Gastrocnemius medialis (tissue), 4 donors: ENCODE measurements around the gene MTMR12. TPM values are rescaled to one million over a fixed set of nuclear protein-coding genes. Genes with fewer than 3 reads are reported as not detected.

ENCODE experiments used
- ATAC-seq, 2 donors: fragments of 150-250 bp; one replicate each; pipeline ENCODE4 v1.9.1; 2016
- DNase-seq, 2 donors: peaks; one replicate each; pipeline ENCODE4 v3.0.0-alpha.2; 2019
- H3K27ac ChIP-seq, 4 donors: fragments of 200-600 bp; sonication (generic); 1 replicate in 1 of 4; 2 replicates in 3 of 4; pipeline ENCODE4 v1.5.1; 2016 to 2018; ENCODE audit warnings: mild to moderate bottlenecking in 2 of 4, moderate library complexity in 1 of 4
- H3K27me3 ChIP-seq, 3 donors: fragments of 200-600 bp; sonication (generic) in 2 of 3; 1 replicate in 1 of 3; 2 replicates in 2 of 3; pipeline versions ENCODE4 v1.5.1 to v1.6.0; 2016 to 2019; ENCODE audit warnings: mild to moderate bottlenecking in 1 of 3, moderate library complexity in 1 of 3
- H3K36me3 ChIP-seq, 2 donors: fragments of 200-600 bp; sonication (generic) in 1 of 2; one replicate each; pipeline ENCODE4 v1.5.1; 2017 to 2018
- H3K4me1 ChIP-seq, 2 donors: fragments of 200-600 bp; sonication (generic) in 1 of 2; one replicate each; pipeline ENCODE4 v1.5.1; 2016 to 2017; ENCODE audit warnings: mild to moderate bottlenecking in 2 of 2
- H3K4me3 ChIP-seq, 4 donors: fragments of 200-600 bp; sonication (generic) in 3 of 4; 1 replicate in 1 of 4; 2 replicates in 3 of 4; pipeline ENCODE4 v1.5.1; 2016 to 2019; ENCODE audit warnings: mild to moderate bottlenecking in 2 of 4
- H3K9me3 ChIP-seq, 3 donors: fragments of 200-600 bp; sonication (generic) in 2 of 3; 1 replicate in 1 of 3; 2 replicates in 2 of 3; pipeline ENCODE4 v1.5.1; 2016 to 2019
- POLR2A ChIP-seq, 2 donors: fragments of 450-650 bp; IDR thresholded peaks; one replicate each; pipeline ENCODE4 v1.6.1; 2017; ENCODE audit warnings: antibody characterized with exemption in 2 of 2, mild to moderate bottlenecking in 2 of 2, moderate library complexity in 2 of 2
- in situ Hi-C, 4 donors: fragments of 200-750 bp; cut with MboI; loops; one replicate each; pipeline versions ENCODE4 v1.15.0 to v1.8.0; 2017; ENCODE audit warnings: low sequenced_read_pairs in 4 of 4
- intact Hi-C: fragments of 100-400 bp; cut with DNase I; formaldehyde crosslinking; loops from one replicate; pipeline ENCODE4 v1.15.1; 2023; ENCODE audit warnings: low total_unique reads
- total RNA-seq, 4 donors: library from RNA; depleted of rRNA; stranded (reverse); fragments of >200 nt; gene quantifications; one replicate each; pipeline versions ENCODE4 v1.1.0 to v1.2.3, GENCODE V29; 2016
- TF ChIP-seq, protein P1 (sequence below), 5 experiments: fragments of 450-650 bp in 3 of 5; fragments of 200-600 bp in 2 of 5; sonication (generic) in 2 of 5; IDR thresholded peaks in 4 of 5; conservative IDR thresholded peaks in 1 of 5; 1 replicate in 4 of 5; 2 replicates in 1 of 5; pipeline ENCODE4 v1.5.1; 2016 to 2019; ENCODE audit warnings: antibody characterized with exemption in 5 of 5, mild to moderate bottlenecking in 3 of 5, moderate library complexity in 3 of 5

MTMR12 gene
- total RNA-seq, 4 donors from 2014 or later, result 6.4 to 11.5 (median 10.6) TPM

DNA sequence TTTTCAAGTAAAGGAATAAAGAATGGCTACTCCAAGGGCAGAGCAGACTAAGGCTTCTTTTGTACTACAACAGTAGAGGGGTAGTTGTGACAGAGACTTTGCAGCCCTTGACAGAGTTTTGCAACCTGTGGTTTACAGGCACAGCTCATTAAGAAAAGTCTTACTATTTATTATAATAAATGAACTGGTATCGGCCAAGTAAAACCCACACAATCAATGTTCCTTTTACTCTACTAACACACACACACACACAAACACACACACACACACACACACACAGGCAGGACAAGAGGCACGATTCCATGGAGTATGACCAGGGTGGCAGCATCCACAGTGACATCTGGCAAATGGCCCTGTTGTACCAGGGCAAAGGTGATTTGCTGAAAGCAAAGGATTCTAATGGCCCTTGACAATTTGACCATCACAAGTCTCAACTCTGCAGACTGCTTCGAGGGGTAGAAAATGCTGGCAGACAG, 79.5 kb downstream of the MTMR12 start:
- intact Hi-C loops, result loop anchor here (2.0 to 10.0 kb wide), 4 partner anchors 79 to 379 kb away; partner anchors contain the start of genes MTMR12 and ZFR
- no peak for ATAC-seq
- Histone ChIP-seq H3K9me3 (no peaks in the 10 kb centered on the region), H3K27ac (peak overlapping the region; percentile 30 to 62 (median 47)), H3K4me3 (no peak overlapping the region), H3K4me1 (peaks cover 19 to 29% of the 10 kb centered on the region in 2 donors), H3K36me3 (peaks cover 0 to 32% of the 10 kb centered on the region in 2 donors), H3K27me3 (no peaks in the 10 kb centered on the region)
- DNase-seq, result no peak
- in situ Hi-C loops, result loop anchor here (5.0 to 25.0 kb wide), 6 partner anchors 89 to 379 kb away; partner anchors contain the start of genes SUB1 (in 2 of the 4) and ZFR (in 1 of the 4)
- TF ChIP-seq, protein P1, sequence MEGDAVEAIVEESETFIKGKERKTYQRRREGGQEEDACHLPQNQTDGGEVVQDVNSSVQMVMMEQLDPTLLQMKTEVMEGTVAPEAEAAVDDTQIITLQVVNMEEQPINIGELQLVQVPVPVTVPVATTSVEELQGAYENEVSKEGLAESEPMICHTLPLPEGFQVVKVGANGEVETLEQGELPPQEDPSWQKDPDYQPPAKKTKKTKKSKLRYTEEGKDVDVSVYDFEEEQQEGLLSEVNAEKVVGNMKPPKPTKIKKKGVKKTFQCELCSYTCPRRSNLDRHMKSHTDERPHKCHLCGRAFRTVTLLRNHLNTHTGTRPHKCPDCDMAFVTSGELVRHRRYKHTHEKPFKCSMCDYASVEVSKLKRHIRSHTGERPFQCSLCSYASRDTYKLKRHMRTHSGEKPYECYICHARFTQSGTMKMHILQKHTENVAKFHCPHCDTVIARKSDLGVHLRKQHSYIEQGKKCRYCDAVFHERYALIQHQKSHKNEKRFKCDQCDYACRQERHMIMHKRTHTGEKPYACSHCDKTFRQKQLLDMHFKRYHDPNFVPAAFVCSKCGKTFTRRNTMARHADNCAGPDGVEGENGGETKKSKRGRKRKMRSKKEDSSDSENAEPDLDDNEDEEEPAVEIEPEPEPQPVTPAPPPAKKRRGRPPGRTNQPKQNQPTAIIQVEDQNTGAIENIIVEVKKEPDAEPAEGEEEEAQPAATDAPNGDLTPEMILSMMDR (IDR thresholded peaks at IDR 0.05 in 4 of 5, conservative IDR thresholded peaks at IDR 0.05 in 1 of 5), result no peak
- no peak for TF ChIP-seq POLR2A (IDR thresholded peaks at IDR 0.05)

DNA sequence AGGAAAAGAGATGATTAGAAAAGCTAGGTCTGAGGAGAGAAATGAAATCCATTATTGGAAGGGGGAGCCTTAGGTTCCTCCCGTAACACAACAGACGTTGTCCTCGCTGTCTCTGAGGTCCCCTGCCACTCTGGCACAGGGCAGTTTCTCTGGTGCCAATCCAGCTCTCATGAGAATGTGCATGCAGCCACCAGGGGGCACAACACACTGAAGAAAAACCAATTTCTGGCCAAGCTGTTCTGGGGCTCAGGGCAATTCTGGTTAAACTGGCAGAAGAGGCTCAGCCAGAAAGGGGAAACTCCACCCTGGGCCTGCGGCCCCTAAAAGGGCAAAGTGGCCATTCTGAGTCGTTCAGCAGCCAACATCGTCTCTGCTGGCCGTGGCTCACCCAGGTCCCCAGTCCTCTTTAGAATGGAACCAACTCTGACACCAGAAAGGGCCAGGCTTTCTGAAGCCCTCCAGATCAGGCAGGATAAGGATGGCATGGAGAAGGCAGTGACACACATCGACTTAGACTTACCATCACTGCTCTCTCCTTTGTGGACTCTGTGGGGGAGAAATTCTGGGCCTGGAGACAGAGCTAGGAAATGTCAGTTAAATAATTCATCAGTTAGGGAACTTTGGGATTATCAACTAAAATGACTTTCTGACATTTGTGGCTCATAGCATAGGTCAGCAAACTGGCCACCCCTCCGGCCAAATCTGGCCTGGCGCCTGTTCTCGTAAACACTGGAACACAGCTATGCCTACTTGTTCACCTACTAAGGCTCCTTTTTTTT, 80.1 kb downstream of the MTMR12 start:
- peak; percentile 79 to 94 for ATAC-seq
- no peak for TF ChIP-seq POLR2A (IDR thresholded peaks at IDR 0.05)
- TF ChIP-seq, protein P1 (IDR thresholded peaks at IDR 0.05 in 4 of 5, conservative IDR thresholded peaks at IDR 0.05 in 1 of 5), result peak; percentile 69 to 86 (median 81)
- DNase-seq, result peak; percentile 53 to 73
- Histone ChIP-seq H3K9me3 (no peaks in the 10 kb centered on the region), H3K4me1 (peaks cover 19 to 29% of the 10 kb centered on the region in 2 donors), H3K27me3 (no peaks in the 10 kb centered on the region), H3K27ac (peak overlapping the region; percentile 30 to 62 (median 47)), H3K4me3 (no peak overlapping the region), H3K36me3 (peaks cover 0 to 31% of the 10 kb centered on the region in 2 donors)
- in situ Hi-C loops (loop anchor here (5.0 to 25.0 kb wide), 6 partner anchors 90 to 380 kb away; partner anchors contain the start of genes SUB1 (in 2 of the 4) and ZFR (in 1 of the 4)), intact Hi-C loops (loop anchor here (1.0 to 10.0 kb wide), 5 partner anchors 80 to 380 kb away; partner anchors contain the start of genes MTMR12 and ZFR)

DNA sequence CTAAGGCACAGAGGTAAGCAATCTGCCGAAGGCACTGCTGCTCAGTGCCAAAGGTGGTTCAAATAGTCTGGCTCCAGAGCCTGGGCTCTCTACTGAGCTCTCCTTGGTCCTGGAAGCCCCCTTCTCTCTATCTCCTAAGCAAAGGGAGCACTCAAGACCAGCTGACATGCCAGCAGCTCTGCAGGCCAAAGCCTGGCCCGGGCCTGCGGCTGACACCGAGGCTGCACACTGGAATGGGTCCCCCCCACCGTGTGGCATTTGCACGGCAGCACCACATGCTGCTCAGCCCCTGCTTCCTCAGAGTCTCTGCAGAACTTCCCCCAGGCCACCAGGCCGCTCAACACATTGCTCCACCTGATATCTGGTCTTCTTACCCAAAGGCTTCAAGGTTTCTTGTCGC, 80.8 kb downstream of the MTMR12 start:
- Histone ChIP-seq H3K9me3 (no peaks in the 10 kb centered on the region), H3K36me3 (peaks cover 0 to 25% of the 10 kb centered on the region in 2 donors), H3K4me3 (no peak overlapping the region), H3K27me3 (no peaks in the 10 kb centered on the region), H3K27ac (peak overlapping the region in 3 of 4 donors; percentile 30 to 62 (median 53)), H3K4me1 (peaks cover 19 to 29% of the 10 kb centered on the region in 2 donors)
- ATAC-seq (peak in 1 of 2 donors; percentile 14), DNase-seq (no peak)
- intact Hi-C loops (loop anchor here (1.0 to 10.0 kb wide), 5 partner anchors 80 to 380 kb away; partner anchors contain the start of genes MTMR12 and ZFR), in situ Hi-C loops (loop anchor here (5.0 to 25.0 kb wide), 6 partner anchors 90 to 380 kb away; partner anchors contain the start of genes SUB1 (in 2 of the 4) and ZFR (in 1 of the 4))
- no peak for TF ChIP-seq POLR2A (IDR thresholded peaks at IDR 0.05)
- TF ChIP-seq, protein P1 (IDR thresholded peaks at IDR 0.05 in 4 of 5, conservative IDR thresholded peaks at IDR 0.05 in 1 of 5), result no peak

DNA sequence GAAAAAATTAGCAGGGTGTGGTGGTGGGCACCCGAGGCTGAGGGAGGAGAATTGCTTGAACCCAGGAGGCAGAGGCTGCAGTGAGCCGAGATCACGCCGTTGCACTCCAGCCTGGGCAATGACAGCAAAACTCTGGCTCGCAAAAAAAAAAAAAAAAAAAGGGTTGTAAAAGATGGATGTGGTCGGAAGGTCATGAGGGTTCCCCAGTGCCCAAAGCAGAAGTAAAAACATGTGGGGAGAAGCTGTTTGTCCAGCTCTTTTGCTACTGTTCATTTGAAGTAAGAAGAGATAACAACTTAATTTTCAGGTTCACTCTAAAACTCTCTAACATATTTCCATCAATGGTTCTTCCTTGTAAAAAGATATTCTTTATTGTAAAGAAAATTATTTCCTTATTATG, 81.5 kb downstream of the MTMR12 start:
- peaks cover 0 to 22% of the 10 kb centered on the region in 2 donors for H3K36me3 ChIP-seq
- peaks cover 19 to 29% of the 10 kb centered on the region in 2 donors for H3K4me1 ChIP-seq
- intact Hi-C loops (loop anchor here (5.0 to 10.0 kb wide), 3 partner anchors 81 to 381 kb away; partner anchors contain the start of genes MTMR12 and ZFR), in situ Hi-C loops (loop anchor here (5.0 to 25.0 kb wide), 6 partner anchors 91 to 381 kb away; partner anchors contain the start of genes SUB1 (in 2 of the 4) and ZFR (in 1 of the 4))
- H3K27ac ChIP-seq, result peak overlapping the region in 2 of 4 donors; percentile 62 to 66
- no peak overlapping the region for H3K4me3 ChIP-seq
- no peak for TF ChIP-seq POLR2A (IDR thresholded peaks at IDR 0.05)
- TF ChIP-seq, protein P1 (IDR thresholded peaks at IDR 0.05 in 4 of 5, conservative IDR thresholded peaks at IDR 0.05 in 1 of 5), result no peak
- ATAC-seq (no peak), DNase-seq (no peak)
- H3K9me3 ChIP-seq, result no peaks in the 10 kb centered on the region
- no peaks in the 10 kb centered on the region for H3K27me3 ChIP-seq
